Raji (cell line): ENCODE data around the gene MREG.
A peak's percentile ranks its signal among the peaks of the same experiment; 100 is the strongest.

ENCODE experiments used
- POLR2A ChIP-seq: IDR thresholded peaks from 2 replicates; pipeline ENCODE4 v1.6.1; 2011; ENCODE audit warnings: low read depth, low read length, control low read depth; ENCODE audit not compliant: insufficient read depth

Gene MREG

GRCh38 chr2:216013080-216013909, at the start of gene MREG:
Gene MREG (minus strand): TSS chr2:216013551. CDS start chr2:216013327, 224 bp downstream.
- peak; percentile 55 for TF ChIP-seq POLR2A

DNA sequence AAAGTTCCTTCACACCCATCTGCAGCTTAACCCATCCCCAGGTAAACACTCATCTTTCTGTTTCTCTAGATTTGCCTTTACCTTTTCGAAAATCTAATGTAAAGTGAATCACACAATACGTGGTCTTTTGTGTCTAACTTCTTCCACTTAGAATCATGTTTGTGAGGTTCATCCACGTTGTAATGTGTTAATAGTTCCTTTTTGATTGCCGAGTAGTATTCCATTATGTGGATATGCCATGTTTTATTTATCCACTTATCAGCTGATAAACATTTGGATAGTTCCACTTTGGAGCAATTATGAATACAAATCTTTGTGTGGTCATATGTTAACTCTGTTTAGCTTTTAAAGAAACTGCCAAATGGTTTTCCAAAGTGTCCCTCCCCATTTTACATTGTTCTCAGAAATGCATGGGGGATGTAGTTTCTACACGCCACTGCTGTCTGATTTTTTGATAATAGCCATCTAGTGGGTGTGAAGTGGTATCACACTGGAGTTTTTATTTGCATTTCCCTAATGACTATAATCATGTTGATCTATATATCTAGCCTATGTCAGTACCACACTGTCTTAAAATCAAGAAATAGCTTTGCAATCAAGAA, 46.0 kb upstream of the MREG start:
- no peak for TF ChIP-seq POLR2A

DNA sequence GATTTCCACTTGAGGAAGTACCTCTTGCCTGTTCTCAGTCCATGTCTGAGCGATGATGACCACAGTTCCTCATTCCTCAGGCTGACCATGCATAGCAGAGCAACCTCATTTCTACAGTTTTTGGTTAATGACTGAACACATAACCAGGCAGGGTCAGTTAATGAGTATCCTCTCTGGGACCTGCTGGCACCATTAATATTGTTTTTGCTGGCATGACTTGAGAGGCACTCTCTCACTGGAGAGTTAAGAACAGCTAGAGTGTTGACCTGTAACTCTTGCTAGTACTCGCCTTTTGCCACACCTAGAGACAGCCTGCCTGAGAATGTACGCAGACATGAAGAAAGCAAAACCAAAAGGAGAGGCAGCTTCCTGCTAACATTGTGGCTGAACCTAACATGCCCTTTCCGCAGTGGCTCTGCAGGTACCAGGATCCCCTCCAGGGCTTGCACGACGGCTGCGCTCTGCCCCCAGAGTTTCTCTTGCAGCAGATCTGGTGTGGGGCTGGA, 44.4 kb upstream of the MREG start:
- TF ChIP-seq POLR2A, result no peak

DNA sequence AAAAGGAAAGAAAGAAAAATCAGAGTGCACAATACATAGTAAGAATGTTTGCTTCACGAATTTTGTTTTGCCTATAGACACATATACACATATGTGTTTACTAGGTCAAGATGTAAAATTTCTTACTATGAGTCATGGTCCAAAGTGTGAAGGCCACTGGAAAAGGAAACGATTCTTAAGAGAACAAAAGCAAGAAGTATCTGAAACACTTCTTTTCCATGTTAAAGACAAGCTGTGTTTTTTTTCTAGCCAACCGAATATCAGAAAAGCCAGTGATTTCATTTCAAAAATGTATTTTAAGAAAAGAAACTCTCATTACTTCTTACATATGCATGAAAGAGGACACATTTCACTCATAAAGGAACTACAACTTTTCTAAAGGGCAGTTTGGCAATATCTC, 43.4 kb upstream of the MREG start:
- no peak for TF ChIP-seq POLR2A

- no peak for TF ChIP-seq POLR2A
Observed at GRCh38 chr2:216055680-216056079, 42.3 kb upstream of the MREG start.

GRCh38 chr2:216052420-216052819, 39.1 kb upstream of the MREG start:
- TF ChIP-seq POLR2A, result no peak

- TF ChIP-seq POLR2A, result no peak
Observed at GRCh38 chr2:216051350-216051749, 38.0 kb upstream of the MREG start.

GRCh38 chr2:216049452-216049851, 36.1 kb upstream of the MREG start:
- no peak for TF ChIP-seq POLR2A

DNA sequence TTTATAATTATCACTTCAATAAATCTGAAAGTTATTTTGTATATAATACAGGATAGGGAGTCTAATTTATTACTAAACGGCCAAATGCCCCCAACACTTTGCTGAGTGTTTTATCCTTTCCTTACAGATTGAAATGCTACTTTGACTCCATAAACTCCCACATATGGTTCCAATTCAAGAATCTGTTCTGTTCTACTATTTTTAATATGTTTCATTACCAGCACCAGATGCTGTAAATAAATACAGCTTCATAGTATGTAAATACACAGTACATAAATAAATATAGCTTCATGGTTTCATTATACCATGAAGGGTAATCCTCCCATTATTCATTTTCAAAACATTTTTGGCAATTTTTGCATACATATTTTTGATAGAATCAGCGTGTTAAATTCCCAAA, 34.0 kb upstream of the MREG start:
- TF ChIP-seq POLR2A, result no peak

DNA sequence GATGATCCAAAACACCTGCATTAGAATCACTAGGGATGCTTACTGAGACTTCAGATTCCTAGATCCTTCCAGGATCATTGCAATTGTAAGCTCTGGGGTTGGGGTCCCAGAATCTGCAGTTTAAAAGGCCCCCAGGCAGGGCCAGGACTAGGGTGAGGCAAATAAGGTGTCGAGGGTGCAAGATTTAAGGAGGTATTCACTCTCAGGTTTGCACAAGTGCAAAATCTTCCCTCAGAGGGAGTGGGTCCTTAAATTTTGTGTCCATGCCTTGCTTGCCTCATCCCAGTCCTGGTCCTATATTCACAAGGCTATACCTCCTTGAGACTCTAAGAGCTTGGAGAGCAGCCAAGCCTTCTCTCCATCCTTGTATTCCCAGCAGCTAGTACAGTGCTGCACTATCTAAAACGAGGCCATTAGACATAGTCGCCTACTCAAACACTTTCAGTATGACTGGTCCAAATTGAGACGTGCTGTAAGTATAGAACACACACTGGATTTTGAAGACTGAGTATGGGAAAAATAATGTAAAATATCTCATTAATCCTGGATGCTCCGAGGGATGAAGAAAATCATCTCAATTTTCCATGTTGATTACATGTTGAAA, 31.6 kb upstream of the MREG start:
- TF ChIP-seq POLR2A, result no peak

DNA sequence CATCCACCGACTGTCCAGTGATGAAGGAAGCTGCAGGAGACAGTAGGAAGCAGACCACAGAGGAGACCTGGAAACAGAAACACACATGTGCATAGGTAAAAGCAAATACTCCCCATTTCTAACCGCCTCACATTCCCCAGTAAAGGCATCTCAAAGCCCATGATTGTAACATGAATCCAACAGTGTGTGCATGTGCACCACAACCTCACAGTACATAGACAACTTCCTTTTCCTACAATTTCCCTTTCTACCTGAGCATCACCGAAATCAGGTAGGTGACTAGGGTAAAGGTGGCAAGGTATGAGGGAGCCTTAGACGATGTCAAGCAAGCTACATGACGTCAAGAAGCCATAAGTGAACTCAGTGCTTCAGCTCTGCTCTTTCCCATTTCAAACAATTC, 30.6 kb upstream of the MREG start:
- no peak for TF ChIP-seq POLR2A

DNA sequence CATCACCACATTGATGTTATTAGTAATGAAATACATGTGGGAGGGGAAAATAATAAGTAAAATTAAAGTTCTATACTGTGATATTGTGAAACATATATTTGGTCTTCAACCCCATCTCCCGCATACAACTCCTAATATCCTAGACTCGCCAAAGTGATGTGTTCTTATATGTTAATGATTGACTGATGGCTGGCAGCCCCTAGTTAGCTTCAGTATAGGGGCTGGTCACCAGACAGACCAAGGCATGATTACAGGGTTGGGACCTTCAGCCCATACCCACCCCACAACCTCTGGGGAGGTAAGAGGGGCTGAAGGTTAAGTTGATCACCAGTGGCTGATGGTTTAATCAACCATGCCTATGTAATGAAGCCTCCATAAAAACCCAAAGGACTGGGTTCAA, 28.1 kb upstream of the MREG start:
- TF ChIP-seq POLR2A, result no peak

DNA sequence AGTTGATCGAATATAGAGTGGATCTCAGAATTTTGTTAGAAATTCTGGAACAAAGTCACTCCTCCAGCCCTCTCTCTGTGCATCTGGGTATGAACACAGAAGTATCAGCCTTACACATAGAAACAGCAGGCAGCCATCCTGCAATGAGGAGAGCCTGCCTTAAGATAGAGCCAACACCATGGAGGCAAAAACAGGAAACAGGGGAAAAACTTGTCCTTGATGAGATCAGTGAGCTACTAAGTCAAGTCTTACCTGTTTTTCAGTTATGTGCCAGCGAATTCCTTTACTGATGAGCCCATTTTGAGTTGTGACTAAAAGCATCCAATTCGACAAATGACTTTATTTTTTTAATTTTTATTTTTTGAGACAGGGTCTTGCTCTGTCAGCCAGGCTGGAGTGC, 26.6 kb upstream of the MREG start:
- no peak for TF ChIP-seq POLR2A

DNA sequence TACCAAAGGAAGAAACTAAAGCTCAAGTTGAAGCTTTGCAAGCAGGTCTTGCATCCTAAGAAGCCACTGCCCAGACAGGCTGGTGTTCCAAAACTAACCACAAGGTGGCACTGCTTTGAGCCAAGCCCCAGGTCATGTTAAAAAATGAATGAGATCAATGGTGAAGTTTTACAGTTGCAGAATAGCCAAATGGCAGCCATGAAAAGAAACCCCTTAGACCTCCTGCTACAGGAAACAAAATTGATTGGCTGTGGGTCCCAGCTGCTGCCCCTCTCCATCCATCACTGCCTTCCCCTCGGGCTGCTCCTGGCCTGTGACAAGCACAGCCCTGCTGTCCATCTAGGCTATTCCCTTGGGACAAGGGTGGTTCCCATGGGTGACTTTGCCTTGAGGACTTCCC, 20.7 kb upstream of the MREG start:
- TF ChIP-seq POLR2A, result no peak

DNA sequence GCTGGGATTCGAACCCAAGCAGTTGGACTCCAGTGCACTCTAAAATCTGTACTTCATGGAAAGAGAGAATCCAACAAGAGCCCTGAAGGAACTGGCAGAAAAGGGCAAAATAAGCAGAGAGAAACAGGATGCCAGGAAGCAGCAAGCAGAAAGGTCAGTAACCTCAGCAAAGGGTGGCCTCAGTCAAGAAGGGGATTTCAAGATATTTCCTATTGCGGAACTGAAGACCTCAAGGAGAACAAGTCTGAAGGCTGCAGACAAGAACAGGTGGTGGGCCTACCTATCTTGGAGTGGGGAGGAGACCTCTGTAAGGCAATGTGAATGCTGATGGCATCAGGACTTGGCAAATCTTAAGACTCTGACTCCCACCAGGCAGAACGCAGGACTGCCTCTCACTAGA, 20.1 kb upstream of the MREG start:
- no peak for TF ChIP-seq POLR2A
